Glomerular visceral epithelial cell (primary cell): ENCODE measurements around the gene HIF1AN.

Source experiments
- DNase-seq: peaks from one replicate; pipeline ENCODE4 v3.0.0-alpha.2; 2016; ENCODE audit errors: extremely low spot score

The HIF1AN gene

DNA sequence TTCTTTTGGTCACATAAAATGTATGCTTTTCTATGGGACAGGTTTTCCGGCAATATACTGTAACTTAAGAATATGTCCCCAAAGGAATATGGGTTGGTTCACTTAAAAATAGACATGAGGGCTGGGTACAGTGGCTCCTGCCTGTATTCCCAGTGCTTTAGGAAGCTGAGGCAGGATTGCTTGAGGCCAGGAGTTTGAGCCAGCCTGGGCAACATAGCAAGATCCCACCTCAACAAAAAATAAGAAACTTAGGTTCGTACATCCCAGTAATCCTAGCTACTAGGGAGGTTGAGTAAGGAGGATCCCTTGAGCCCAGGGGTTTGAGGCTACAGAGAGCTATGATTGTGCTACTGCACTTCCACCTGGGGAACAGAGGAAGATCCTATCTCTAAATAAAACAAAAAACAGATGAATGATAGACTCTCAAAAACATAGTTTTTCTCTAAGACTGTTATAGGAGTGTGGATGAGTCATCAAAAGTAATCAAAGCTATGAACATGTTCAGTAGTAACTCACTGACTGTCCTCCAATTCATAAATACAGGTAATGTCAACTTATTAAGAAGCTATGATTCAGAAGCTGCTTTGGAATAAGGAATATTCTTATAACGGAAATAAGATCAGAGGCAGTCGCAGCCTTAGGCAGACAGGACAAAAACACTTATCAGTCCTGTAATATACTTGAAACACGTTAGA is 13.5 kb upstream of the HIF1AN start:
- no peak for DNase-seq

DNA sequence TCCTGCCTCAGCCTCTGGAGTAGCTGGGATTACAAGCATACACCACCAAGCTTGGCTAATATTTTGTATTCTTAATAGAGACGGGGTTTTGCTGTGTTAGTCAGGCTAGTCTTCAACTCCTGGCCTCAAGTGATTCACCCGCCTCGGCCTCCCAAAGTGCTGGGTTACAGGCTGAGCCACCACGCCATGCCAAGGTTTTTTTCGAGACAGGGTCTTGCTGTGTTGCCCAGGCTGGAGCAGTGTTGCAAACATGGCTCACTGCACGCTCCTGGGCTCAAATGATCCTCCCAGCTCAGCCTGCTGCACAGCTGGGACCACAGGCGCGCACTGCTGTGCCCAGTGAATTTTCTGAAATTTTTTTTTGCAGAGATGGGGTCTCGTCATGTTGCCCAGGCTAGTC is 12.8 kb upstream of the HIF1AN start:
- no peak for DNase-seq

DNA sequence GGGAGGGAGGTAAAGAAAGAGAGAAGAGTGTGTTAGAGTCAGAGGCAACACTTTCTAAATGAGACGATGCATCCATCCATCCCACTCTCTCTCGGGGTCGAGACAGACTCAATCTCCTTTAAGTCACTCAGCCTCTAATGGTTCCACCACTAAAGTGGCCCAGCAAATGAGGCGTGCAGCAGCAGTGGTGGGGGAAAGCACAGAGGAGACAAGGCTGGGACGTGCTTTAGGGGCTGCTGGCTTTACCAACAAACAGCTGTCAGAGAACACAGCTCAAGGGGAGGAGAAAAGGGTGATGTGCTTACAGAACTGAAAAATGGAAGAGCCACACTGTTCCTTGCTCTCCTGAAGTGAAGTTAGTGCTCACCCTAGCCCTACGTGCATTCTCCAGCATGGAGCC is 11.5 kb upstream of the HIF1AN start:
- DNase-seq, result no peak

DNA sequence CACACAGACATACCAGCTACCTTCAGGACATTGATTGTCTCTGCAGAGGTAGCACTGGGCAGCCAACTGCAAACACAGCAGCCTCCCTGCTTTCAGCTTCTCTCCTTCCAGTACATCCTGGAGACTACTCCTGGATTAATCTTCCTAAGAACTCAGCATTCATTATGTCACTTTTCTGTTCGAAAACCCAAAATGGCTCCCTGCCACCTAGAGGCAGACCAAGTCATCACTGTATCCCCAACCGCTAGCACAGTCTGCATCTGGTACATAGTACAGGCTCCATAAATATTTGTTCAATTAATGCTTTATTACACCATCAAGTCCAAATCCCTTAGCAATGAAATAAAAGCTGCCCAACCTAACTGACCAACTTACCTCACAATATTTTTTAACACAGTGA is 11.1 kb upstream of the HIF1AN start:
- no peak for DNase-seq

GRCh38 chr10:100528123-100528886 is 7.4 kb upstream of the HIF1AN start:
- no peak for DNase-seq

GRCh38 chr10:100528921-100529474 is 6.7 kb upstream of the HIF1AN start:
- DNase-seq, result no peak

DNA sequence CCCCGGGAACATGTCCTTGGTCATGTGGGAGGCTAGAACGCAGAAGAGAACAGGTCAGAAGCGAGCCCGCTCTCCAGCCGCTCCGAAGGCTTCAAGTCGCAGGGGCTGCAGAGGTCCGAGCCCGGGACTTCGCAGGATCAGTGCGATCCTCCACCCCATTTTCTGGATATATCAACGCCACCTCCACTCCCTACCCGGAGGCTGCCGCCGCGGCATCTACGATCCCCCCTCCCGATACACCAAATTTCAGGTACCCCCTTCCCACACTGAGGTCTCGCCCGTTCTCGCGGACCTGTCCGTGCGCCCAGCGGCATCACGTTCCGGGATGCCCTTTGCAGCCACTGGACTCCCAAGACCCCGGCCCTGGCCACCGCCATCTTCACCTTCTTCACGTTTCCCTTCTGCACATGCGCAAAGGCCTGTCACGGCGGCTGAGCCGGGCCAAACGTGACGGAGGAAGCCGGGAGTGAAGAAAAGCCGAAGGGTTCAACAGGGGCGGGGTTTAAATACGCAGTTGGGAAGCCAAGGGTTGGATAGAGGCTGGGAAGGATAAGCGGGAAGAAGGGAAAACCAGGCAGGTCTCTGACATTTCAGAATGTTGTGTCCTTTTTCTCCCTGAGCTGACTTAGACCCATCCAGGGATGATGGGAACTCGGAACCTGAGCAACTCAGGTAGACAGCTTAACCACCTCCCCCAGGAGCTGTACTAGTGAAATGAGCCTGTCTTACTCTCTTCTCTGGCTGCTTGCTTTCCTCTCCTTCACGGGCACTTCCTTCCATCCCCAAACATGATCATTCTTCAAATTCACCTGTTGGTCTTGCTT is 6.1 kb upstream of the HIF1AN start, which contains the start of gene NDUFB8:
Gene NDUFB8 (minus strand): TSS at position 397 of the 824 bp plus-strand sequence. CDS start 20 bp downstream, at position 377.
- DNase-seq, result peak; percentile 84

DNA sequence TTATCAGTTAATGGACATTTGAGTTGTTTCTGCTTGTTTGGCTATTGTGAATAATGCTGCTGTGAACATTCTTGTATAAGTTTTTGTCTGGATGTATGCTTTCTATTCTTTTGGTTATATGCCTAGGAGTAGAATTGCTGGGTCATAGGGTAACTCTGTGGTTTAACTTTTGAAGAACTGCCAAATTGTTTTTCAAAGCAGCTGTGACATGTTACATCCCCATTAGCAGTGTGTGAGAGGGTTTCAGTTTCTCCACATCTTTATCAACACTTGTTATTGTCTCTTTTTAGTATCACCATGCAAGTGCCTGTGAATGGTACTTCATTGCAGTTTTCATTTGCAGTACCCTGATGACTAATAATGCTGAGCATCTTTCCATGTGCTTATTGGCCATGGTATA is 4.0 kb upstream of the HIF1AN start:
- no peak for DNase-seq

DNA sequence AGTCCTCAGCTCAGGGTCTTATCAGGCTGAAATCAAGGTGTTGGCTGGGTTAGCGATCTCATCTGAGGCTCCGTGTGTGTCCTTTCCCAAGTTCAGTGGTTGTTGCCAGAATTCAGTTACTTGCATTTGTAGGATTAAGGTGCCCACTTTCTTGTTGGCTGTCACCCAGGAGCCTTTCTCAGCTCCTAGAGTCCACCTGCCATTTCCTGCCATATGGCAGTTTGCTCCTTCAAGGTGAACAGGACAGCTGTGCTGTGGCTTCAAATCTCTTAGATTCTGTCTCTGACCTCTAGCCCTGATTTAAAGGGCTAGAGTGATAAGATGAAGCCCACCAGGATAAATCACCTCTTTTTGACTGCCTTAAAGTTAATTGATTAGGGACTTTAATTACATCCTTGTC is 1.0 kb upstream of the HIF1AN start:
- DNase-seq, result no peak

DNA sequence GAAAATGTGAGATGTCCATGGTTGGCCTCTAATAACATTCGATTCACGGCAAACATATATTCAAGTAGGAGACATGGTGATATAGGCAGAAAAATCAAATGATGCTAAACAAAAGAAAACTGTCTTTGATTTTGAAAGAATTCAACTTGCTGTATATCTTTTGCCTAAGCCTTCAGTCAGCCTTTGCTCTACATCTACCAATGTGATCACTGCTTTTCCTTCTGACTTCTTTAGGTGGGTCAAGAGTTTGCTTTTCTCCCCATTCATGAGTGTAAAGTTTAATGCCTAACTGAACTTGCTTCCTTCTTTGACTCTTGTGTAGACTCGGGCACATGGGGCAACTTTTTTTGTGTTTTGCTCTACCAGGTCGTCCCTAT is 417 bp upstream of the HIF1AN start:
- no peak for DNase-seq

GRCh38 chr10:100537475-100537874 is 1.7 kb downstream of the HIF1AN start:
- no peak for DNase-seq

DNA sequence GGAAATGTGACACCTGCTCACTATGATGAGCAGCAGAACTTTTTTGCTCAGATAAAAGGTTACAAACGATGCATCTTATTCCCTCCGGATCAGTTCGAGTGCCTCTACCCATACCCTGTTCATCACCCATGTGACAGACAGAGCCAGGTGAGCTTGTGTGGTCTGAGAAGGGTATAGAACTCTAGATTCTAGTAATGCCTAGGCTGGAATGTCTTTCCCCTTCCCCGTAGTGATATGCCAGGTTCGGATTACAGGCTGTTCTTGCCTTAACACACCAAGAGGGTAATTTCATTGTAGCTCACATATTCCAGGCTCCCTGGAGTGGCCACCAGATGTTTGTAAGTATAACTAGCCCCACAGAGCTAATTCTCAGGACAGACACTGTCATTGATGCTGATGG is 9.2 kb downstream of the HIF1AN start:
- DNase-seq, result no peak

DNA sequence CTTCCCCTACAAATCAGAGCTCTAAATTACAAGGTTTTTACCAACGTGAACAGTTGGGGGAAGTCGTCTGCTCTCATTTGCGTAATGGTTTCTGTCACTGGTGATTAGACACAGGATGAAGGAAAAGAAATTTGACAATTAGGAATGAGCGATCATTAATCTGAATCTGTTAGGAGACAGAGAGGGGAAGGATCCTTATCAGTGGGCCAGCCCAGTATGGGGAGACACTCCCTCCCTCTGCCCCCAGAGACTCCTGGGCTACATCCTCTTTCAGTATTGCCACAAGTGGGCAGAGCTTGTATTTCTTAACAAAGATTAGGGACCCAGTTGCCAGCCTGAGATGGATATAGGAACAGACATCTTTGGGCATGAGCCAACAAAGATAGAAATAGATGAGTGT is 15.5 kb downstream of the HIF1AN start:
- no peak for DNase-seq

GRCh38 chr10:100551738-100552137 is 16.0 kb downstream of the HIF1AN start:
- DNase-seq, result no peak

- no peak for DNase-seq
Observed at GRCh38 chr10:100553929-100554328, 18.2 kb downstream of the HIF1AN start.

GRCh38 chr10:100554902-100555301 is 19.2 kb downstream of the HIF1AN start:
- DNase-seq, result peak; percentile 72

GRCh38 chr10:100560248-100560647 is 24.5 kb downstream of the HIF1AN start:
- DNase-seq, result no peak

- DNase-seq, result no peak
Observed at GRCh38 chr10:100561005-100561404, 25.3 kb downstream of the HIF1AN start.

GRCh38 chr10:100562008-100562672 is 26.4 kb downstream of the HIF1AN start:
- DNase-seq, result peak; percentile 82

DNA sequence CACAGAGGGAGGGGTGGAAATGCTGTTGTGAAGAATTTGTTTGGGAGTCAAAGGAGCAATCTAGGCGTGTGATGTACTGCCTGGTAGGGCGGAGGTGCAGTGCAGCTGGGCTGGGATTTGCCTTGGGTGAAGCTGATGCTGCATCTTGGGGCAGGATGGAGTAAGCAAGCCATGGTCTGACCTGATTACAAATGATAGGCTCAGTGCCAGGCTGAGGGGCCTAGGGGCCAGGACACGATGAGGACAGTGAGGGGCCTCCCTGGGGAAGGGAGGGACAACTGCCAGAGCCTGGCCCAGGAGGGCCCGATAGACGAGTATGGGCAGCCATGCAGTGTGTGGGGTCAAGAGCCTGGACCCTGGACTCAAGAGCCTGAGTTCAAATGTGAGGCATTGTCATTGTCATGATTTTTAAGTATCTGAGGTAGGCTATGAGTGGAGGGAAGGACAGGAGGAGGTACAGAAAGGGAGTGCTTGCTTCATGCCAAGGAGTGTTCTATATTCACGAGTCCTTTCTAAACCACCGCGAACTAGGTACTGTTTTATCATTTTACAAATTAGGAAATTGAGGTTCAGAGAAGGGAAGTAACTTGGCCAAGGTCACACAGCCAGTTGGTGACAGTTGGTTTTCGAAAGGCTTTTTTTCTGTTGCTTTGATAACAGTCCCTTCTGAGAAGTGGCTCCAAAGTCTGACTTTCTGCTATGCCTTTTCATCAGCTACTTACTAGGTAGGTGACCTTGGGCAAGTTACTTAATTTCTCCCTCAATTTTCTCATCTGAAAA is 29.7 kb downstream of the HIF1AN start:
- DNase-seq, result no peak

DNA sequence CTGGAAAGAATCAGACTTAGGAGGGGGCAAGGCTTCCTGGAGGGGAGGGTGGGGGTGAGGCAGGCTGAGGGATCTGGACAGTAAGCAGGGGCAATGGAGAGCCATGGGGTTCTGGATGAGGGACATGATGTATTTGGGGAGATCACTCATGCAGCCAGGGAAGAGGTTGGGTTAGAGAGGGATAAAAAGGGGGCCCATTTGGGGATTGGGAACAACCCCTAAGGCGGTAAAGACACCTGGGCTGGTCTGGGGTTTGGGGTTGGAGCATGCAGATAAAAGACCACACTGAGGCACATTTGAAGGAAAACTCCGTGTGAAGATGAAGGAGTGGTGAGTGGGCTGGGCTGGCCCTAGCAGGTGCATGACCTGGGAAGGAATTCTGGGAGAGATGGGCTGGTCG is 30.8 kb downstream of the HIF1AN start:
- DNase-seq, result no peak
